Dedifferentiated amniotic fluid mesenchymal stem cell (primary cell): ENCODE results near the gene LY6G5C.

ENCODE experiments used
- DNase-seq: peaks from one replicate; pipeline ENCODE4 v3.0.0-alpha.2; 2016; ENCODE audit errors: extremely low spot score

Gene LY6G5C

DNA sequence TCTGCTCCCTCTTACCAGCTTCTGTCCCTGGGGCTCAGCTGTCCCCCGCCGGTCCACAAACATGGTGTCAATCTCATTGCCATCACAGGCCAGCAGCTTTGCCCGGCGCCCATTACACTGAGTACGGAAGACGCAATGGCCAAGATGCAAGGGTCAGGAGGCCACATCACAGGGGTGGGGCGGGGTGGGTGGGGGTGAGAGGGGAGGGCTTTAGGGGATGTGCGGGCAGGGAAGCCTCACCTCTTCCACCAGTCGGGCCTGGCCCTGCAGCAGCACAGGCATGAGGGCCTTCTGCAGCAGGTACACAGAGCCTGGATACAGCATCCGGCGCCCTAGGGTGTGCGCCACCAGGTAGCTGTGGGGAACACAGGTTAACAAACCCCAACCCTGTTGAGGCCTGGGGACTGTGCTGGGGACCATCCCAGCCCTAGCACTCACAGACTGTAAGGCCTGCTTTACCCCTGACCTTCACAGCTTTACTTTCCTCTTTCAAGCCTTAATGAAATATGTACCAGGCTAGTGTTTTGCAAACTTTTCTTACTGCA is 10.8 kb upstream of the LY6G5C start:
- DNase-seq = no peak

DNA sequence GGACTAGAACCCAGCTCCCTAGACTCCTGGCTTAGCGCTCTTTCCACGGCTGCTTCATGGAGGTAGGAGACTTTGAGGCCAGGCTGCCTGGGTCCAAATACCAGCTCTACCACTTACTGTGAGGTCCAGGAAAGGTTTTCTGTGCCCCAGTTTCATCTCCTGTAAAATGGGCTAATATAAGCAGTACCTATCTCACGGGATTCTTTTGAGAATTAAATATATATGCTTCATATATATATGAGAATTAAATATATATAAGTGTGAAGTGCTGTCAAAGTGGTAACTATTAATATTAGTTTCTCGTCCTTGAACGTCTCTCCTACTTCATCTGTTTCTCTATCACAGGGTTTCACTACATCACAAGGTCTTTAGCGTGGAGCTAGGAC is 10.2 kb upstream of the LY6G5C start:
- DNase-seq = no peak

DNA sequence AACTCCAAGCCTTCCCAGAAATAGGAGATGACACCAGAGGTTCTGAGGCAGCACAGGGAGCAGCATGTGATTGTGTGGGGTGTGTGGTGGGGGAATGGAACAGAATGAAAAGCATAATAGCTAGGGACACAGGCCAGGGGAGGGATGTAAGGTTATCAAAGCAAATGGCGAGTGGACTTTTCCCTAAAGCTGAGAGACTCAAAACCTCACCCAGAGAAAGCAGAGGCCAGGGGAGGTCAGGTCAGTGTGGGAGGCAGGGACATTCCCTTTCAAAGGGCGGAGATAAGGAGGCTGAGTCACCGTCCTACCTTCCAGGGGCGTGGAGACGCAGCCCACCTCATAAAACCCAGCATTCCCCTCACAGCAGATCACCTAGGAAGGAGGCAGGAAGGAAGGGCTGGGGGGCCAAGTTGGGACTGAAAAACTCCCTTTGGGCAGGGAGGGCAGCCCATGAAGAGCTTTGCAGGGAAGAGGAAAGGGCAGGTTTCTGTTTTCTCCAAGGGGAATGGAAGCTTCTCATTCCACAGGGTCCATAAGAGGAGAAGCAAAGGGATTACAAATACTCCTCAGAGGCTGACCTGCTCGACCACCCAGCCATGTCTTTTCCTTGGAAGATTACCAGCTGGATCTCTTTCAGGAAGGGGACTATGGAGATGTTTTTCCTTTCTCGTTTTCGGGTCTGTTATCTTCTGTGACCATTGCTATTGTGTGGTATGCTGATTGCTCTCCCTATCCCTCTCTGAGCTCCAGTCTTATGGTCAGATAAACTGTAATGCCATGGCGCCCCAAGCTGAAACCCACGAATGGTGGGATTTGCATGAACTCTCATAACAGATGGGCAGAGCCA is 9.6 kb upstream of the LY6G5C start:
- no peak for DNase-seq

DNA sequence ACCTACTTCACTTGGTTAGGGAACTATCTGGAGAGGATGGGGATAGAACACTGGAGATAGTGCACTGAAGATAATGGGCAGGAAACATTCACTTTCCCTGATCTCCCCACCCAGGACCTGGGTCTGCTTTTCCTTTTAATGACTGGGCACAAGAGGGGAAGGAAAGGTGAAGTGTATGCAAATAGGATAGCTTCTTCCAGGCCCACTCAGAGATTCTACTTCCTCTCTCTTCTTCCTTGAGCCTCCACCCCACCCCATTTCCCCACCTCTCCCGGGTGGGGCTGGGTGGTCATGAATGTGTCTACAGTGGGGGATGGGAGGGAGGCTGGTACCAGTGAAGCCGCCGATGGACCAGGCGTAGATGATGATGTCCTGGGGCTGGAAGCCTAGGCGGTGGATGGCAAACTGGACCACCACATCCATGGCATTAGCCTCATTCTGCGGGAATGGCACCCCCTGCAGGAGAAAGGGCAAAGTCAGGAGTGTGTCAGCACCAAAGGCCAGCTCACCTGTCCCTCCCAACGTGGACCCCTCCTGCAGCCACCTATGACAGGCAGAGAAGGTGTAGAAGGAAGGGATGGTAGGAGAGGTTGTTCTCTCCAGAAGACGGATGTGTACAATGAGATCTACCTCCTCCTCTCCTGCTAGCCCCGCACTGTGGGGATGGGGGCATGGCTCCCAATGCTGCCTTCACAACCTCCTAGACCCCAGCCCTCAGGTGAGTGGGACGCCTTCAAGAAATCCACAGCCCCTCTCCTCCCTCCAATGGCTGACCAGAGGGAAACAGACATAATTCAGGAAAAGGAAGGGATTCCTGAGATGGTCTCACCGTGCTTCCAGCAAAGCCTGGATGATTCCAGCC is 8.6 kb upstream of the LY6G5C start:
- no peak for DNase-seq

DNA sequence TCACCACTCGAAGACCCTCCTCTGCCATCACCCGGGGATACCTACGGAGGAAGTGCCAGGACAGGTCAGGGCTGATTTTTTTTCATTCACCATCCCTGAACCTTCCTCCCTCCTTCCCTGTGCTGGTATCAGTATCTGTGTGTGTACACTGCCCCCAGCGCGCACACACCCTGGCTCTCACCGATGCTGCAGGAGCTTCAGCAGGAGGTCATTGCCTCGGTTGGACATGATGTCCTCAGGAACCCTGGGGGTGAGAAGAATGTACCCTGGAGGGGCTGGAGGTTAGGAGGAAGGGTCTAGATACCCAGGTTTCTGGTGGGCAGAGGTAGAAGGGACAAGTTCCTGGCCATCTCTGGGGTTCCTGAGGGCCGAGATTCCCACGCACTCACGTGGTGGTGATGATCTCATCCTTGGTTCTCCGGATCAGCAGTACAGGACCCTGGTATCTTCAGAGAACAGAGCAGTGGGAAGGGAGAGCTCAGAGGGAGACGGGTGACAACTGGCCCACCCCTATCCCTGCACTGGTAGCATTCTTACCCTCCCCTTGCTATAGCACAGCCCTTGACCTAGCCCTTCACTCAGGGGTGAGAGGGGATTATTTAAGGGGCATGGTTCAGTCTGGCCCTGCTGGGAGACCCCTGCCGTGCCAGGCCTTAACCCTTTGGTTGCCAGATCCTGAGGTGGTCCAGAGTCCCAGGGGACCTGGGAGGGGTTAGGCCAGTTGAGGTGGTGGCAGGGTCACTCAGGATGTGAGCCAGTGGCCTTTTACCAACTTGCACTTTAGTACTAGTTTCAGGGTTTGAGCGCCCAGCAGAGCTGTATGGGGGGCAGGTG is 7.2 kb upstream of the LY6G5C start:
- no peak for DNase-seq

DNA sequence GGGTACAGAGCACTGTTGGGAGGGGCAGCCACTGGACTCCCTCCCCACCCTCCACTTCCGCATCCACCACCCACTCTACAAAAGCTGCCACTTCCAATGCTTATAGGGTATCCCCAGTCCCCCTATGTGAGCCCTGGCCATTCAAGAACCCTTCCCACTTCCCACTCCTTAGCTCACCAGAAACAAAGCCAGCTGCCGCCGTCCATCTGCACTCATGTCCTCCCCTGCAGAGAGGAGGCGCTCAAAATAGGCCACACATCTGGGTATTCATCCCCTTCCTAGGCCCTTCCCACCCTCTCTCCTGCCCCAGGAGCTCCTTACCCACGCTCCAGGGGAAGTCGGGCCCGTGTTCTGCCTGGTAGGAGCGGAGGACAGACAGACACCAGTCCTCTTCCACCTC is 6.5 kb upstream of the LY6G5C start:
- no peak for DNase-seq

DNA sequence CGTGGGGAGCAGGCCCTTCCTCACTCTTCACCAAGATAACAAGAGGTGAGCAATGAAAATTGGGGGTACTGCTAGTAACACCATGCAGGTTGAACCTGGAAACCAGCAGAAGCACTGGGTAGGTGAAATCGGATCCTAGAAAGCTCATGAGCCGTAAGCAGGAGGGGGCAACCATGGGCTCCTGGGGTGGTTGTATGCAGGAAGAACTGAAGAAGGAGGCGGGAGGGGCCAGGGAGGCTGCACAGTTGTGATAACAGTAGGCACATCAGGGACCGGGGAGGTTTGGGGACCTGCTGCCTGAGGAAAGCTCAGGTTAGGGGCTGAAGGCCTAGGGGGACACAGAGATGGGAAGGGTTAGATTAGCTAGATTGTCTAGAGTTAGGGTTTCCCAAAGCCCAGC is 5.6 kb upstream of the LY6G5C start:
- no peak for DNase-seq

DNA sequence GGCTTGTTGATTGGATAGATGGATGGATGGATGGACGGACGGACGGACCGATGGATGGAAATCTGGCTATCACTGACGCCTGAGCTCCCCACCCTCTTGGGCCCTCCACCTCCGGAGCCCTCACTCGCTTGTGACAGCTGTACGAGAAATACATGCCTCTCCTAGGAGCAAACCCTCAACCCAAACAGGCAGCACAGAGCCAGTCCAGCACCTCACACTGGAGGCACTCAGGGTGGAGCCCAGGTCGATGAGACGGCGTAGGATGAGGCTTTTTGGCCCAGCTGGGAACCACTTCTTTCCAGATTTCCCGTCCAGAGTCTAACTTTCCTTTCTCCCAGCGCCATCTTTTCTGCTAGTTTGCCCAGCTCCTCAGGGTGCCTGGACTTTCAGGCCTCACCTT is 2.7 kb upstream of the LY6G5C start:
- DNase-seq = no peak

DNA sequence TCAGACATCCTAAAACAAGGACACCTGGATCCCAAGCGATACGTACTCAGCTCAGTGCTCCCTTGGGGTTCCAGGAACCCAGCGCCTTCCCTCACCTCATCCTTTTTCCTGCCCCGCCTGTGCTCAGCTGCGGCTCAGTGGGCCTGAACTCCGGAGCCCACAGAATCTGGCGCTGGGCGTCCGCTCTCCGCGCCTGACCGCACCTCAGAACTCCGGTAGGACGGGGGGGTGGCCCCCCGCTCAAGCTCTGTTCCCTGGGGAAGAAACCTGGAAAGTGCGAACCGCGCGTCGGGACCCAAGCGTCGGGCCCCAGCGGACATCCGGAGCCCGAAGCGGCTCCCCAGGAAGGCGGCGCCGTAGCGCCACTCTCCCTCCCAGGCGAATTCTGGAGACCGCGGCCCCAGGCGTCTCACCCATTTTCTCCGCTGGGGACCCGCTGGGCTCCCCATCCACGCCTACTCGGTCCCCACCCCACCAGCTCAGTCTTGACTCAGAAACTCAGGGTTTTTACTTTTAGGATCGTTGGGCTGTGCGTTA is 336 bp upstream of the LY6G5C start:
- no peak for DNase-seq

DNA sequence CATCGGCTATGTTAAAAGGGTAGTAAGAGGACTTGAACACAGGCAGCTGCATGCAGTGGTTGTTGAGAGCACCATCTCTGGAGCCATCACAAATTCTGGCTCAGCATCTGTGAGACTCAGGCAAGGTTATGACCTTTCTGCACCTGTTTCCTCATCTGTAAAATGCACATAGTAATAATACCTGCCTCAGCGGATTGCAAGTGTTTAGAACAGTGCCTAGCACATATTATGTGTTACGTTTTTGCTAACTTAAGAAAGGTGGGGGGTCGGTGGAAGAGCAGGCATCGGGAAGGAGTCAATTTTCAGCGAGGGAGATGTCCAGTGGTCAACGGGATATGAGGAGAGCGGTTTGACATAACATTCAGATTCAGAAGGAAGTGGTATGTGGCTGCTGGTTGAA is 2.9 kb downstream of the LY6G5C start:
- no peak for DNase-seq

DNA sequence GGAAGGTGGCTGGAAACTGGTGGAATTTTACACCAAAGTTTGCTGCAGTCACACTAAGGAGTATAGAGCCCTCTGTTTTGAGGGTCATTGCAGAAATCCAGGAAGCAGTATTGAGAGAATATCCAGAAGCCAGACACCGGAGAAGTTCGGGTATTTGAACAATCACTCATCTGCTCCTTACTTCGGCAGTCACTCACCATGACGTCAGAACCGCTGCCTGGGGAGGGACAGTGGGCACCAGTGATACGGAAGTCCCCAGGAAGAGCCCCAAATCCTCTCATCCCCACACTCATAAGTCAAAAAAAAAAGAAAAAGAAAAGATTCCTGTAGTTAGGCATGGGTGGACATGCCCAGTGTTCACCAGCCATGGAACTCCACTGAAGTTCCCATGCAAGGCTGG is 4.0 kb downstream of the LY6G5C start:
- DNase-seq = no peak

DNA sequence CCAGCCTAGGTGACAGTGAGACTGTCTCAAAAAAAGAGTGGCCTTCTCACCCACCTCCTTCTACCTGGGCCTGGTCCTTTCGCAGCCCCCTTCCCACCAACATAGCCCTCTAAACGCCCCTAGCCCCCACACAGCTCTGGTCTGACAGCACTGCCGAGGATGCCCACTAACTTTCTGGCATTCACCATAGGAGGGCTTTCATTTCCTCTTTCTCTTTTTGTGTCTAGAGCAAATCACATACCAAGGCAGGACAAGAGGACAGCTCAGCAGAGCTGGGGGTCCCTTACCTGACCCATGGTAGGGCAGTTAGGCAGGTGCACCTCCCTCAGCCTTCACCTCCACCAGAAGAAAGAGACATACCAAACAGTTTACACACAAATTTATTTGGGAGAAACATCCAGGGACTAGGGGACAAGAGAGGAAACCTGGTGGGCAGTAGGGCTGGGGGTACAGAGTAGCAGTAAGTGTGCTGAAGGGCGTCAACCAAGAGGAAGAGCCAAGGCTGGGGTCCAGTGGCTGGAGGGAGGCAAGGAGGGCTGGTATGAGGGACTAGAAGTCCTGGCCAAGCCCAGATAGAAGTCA is 4.5 kb downstream of the LY6G5C start:
- no peak for DNase-seq

DNA sequence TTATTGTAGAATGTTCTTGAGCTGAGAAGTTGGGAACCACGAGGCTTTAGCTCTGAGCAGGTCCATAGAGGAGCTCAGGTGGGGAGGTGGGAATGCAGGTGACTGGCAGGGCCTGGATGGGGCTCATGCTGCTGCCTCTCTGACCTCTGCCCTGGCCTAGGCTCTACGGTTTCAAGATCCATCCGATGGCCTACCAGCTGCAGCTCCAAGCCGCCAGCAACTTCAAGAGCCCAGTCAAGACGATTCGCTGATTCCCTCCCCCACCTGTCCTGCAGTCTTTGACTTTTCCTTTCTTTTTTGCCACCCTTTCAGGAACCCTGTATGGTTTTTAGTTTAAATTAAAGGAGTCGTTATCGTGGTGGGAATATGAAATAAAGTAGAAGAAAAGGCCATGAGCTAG is 11.2 kb downstream of the LY6G5C start, which contains the start of gene LY6G5B:
LY6G5B (plus strand) TSS at position 301 of the 400 bp plus-strand sequence. CDS start 975 bp downstream, outside the sequence.
- no peak for DNase-seq

DNA sequence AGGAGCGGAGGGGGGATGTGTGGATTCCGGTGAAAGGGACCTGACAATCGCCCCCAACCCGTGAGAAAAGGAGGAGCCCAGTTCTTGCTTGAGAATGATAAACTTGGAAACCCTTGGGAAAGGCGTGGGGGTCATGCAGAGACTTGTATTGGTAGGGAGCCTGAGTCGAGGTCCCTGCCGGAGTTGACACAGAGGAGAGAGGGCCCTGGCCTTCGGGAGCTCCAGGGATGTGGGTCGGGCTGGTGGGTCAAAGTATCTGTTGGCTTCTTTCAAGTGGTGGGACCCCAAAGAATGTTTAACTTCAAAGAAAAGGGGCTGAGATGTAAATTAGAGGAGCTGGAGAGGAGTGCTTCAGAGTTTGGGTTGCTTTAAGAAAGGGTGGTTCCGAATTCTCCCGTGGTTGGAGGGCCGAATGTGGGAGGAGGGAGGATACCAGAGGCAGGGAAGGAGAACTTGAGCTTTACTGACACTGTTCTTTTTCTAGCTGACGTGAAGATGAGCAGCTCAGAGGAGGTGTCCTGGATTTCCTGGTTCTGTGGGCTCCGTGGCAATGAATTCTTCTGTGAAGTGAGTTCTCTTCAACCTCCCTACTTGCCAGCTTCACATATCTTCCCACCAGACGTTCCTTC is 14.4 kb downstream of the LY6G5C start:
- DNase-seq = no peak

DNA sequence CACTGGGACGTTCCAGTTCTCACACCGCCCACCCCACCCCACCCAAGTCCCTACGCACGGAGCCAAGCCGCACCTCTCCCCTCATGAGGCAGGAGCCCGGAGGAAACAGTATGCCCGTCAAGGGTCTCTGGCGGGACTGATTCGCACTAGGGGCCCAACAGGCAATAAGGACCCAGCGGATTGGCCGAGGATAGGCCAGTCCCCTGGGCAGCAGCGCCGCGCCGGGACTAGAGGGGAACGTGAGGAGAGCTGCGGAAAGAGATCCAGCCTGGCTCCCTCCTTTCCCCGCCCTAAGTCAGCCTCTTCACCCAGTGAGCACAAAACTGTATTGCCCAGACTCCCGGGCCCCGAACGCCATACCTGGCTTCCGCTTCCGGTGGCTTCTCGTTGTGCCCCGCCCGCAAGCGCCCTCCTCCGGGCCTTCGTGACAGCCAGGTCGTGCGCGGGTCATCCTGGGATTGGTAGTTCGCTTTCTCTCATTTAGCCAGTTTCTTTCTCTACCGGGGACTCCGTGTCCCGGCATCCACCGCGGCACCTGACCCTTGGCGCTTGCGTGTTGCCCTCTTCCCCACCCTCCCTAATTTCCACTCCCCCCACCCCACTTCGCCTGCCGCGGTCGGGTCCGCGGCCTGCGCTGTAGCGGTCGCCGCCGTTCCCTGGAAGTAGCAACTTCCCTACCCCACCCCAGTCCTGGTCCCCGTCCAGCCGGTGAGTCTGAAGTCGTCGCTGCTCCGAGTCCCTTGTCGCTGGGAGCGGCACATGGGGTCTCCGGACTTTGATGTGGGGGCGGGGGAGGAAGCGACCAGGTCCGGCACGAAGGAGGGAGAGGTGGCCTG is 15.1 kb downstream of the LY6G5C start, which contains the start of gene CSNK2B:
CSNK2B (plus strand) TSS at position 580 of the 836 bp plus-strand sequence. CDS start 752 bp downstream, outside the sequence.
- peak; percentile 98 for DNase-seq

DNA sequence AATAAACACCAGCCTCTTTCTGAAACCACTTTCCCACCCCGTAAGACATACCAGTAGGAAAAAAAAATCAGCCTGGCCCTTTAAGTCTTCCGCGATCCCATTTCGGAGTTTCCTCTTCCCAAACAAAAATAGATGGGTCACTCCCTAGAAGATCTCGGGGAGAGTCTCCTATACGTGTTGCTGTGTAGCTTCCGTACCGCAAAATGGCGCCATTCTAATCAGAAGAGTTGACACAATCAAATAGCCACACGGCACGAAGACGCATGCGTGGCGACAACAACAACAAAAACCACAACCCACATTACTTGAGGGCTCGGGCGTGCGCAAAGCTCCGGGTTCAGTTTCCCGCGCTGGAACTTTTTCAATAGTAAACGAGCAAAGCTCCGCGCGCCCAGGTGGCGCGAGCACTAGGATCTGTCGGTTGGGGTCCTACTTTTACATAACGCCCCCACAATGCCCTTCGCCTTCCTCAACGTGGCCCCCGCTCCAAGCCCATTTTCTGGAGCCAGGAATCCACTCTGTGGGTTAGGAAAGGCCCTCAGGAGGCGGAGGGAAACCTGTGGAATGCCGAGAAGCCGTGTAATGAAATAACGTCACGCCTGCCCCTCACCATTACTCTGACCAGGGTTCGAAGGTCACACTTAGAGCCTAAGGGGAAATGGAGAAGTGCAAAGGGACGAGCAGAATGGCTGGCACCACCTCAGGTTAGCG is 15.9 kb downstream of the LY6G5C start, which contains the start of gene GPANK1:
GPANK1 (minus strand) TSS at position 208 of the 711 bp plus-strand sequence. CDS start 519 bp downstream, outside the sequence.
- peak; percentile 94 for DNase-seq

DNA sequence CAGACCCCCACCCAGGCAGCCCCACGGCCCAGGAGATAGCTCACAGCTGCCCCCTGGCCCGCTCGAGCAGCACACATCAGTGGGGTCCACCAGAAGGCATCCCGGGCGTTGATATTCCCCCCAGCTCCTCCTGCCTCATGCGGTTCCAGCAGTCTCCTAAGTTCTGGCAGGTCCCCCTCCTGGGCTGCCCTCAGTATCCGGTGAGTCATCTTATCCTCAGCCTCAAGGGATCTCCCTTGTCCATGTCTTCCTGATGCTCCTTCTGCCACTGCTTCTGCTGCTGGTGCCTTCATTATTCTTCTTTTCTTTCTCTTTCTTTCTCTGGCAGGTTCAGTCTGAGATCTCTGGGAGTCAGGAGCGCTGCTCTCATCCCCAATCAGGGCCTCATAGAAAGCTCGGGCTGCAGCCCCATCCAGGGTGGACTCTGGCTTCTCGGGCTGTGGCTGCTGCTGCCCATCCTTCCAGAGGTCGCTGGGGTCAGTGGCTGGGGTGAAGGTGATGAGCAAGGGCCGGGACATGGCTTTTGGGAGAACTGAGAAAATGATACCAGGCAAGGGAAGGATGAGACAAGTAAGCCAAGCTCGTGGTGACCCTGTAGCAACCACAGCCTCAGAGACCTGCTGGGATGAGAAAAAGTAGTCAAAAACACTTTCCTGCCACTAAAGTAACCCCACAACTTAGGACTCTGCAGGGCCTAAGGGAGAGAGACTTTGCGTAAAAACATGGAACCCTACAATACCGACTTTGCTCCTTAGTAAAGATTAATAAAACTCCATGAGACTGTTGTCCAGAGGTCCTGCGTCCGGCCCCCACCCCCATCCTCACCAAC is 16.7 kb downstream of the LY6G5C start:
- DNase-seq = peak; percentile 45
